HG03439 (cell line): ENCODE data around the gene LGR4.
"Not testable (repeated sequence)": the region's sequence is repeated elsewhere in the genome, so short reads cannot be mapped to it uniquely, and the experiment has no call there.

ENCODE experiments used
- ATAC-seq: cut with Tn5 transposase; IDR thresholded peaks from one replicate; pipeline ENCODE4 v1.9.1; 2021; ENCODE audit warnings: mild to moderate bottlenecking, moderate library complexity; ENCODE audit not compliant: unreplicated experiment

The LGR4 gene

GRCh38 chr11:27460158-27460978 lies 12.2 kb downstream of the LGR4 start:
- ATAC-seq = no peak

GRCh38 chr11:27459191-27459590 lies 13.4 kb downstream of the LGR4 start:
- ATAC-seq = no peak

GRCh38 chr11:27458182-27458581 lies 14.4 kb downstream of the LGR4 start:
- ATAC-seq = no peak

- no peak for ATAC-seq
Measured at GRCh38 chr11:27456795-27457329, 15.7 kb downstream of the LGR4 start.

- no peak for ATAC-seq
Measured at GRCh38 chr11:27456140-27456794, 16.3 kb downstream of the LGR4 start.

DNA sequence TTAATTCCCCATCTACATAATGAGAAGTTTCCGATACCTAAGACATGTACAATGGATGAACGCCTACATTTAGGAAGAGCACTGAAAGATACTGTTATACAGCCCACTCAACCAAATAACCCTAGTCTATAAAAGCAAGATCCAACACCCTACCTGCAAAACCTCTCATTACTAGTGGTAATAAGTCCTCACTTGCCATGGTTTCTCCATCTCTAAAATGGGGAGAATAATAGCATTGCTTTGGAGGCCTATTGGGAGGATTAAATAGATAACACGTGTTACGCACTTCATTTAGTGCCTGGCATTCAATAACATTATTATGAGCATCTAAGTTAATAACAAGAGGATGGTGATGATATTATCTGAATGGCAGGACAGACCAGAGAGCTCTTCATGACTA lies 16.9 kb downstream of the LGR4 start:
- no peak for ATAC-seq

DNA sequence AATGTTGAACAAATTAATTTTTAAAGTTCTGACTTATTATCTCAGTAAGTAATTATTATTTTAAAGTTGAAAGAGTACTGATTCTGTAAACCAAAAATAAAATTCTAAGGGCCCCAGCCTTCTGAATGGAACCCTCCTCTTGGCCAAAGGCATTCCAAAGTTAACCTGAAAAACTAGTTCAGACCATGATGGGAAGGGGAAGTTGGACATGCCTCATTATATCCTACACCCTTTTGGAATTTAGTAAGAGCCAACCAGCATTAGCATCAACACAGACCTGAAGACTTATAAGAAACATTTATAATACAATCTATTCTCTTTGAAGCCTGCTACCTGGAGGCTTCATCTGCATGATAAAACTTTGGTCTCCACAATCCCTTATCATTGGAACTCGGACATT lies 18.9 kb downstream of the LGR4 start:
- no peak for ATAC-seq

GRCh38 chr11:27452147-27452546 lies 20.4 kb downstream of the LGR4 start:
- ATAC-seq = no peak

- no peak for ATAC-seq
Measured at GRCh38 chr11:27451244-27451965, 21.2 kb downstream of the LGR4 start.

- not testable (repeated sequence) for ATAC-seq
Measured at GRCh38 chr11:27448184-27448540, 24.4 kb downstream of the LGR4 start.

DNA sequence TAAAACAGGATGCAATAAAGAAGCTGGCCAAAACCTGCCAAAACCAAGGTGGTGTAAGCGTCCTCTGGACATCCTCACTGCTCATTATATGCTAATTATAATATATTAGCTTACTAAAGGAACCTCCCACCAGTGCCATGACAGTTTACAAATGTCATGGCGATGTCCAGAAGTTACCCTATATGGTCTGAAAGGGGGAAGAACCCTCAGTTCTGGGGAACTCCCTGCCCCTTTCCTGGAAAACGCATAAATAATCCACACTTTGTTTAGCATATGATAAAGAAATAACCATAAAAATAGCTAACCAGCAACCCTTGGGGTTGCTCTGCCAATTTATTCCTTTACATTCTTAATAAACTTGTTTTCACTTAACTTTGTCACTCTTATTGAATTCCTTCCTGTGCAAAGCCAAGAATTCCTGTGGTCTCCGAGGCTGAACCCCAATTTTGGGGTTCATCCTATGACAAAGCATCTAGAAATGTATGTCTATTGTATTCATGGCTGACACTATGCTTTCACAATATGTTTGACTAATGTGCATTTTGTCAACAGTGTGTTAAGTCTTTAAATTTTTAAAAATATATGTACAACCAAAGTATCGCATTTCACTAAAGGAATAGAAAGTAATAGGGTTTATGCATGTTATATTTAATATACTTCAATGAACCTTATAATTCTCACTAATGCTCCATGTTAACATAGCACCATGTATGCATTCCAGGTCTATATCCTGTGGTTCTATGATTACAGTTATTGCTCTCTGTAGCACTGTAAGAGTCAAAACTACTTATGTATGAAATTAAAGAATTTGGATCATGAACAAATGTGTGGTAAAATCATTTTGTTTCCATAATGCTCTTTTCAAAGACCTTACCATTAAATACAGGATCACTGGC lies 25.1 kb downstream of the LGR4 start:
- no peak for ATAC-seq

DNA sequence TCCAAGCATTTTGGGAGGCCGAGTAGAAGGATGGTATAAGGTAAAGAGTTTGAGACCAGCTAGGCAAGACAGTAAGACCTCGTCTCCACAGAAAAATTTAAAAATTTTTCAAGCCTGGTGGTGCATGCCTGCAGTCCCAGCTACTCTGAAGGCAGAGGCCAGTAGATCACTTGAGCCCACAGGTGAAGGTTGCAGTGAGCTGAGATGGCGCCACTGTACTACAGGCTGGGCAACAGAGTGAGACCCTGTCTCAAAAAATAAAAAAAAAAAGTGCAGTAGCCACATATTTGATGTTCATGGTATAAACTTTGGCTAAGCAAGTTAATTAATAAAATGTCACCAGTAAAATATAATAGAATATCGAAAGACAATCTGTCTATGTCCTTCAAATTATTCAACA lies 27.0 kb downstream of the LGR4 start:
- no peak for ATAC-seq

DNA sequence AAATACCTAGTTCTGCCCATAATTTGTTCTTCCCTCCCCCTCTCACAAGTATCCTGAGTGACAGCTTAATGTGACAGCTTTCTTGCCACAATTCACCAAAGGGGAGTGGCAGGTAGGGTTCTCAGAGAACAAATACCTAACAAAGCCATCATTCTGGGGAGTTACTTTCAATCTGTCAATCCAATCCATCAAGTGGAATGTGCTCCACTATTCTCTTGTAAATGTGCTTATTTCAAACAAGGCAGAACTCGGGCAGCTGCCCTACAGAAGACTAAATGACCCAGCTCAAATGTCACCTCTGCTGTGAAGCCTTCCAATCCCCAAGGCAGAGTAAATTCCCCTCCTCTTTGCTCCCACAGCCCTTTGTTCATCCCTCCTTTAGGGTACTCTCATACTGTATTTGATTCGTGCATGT lies 27.8 kb downstream of the LGR4 start:
- no peak for ATAC-seq

DNA sequence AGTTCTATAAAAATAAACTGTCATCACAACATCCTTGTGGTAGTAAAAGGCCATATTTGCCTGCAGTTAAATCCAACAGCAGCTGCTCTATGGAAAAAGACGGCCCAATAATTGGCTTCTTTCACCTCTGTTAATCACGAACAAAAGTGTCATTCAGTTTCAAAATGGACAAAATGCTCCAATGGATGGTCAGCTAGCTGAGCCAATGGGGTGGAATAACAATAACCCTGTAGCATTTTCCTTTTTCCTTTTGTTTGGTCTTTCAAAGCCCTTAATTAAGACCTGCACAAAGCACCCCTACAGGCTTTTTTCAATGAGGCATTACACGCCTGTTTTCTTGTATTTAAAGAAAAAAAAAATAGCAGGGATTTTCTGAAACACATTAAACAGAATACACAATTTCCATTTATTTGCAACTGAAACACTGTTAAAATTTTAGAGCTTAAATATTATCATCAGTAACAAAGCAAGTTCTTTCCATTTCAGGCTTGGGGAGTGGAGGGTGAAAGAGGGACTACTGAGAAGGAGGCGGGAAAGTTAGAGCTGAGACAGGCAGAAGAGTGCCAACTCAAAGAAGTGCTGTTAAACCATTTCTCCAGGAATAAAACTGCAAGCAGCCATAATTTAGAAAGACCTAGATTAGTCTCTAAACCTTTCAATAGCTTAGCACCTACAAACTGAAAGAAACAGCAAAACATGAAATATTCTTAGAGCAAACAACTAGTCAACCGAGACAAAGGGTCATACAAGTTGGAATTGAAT lies 28.7 kb downstream of the LGR4 start:
- ATAC-seq = no peak

- ATAC-seq = no peak
Measured at GRCh38 chr11:27443227-27443626, 29.4 kb downstream of the LGR4 start.

- no peak for ATAC-seq
Measured at GRCh38 chr11:27440090-27440489, 32.5 kb downstream of the LGR4 start.

DNA sequence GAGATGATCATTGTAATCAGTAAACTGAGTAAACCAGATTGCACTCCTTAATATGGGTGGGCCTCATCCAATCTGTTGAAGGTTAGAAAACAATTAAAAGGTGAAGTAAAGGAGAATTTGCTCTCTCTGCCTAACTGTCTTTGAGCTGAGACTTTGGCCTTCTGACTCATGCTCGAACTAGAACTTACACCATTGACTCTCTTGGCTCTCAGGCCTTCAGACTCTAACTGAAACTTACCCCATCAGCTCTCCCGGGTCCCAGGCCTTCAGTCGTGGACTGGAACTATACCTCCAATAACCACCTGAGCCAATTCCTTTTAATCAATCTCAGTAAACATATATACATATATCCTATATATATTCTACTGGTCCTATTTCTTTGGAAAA lies 34.0 kb downstream of the LGR4 start:
- no peak for ATAC-seq

GRCh38 chr11:27437829-27438594 lies 34.6 kb downstream of the LGR4 start:
- no peak for ATAC-seq

DNA sequence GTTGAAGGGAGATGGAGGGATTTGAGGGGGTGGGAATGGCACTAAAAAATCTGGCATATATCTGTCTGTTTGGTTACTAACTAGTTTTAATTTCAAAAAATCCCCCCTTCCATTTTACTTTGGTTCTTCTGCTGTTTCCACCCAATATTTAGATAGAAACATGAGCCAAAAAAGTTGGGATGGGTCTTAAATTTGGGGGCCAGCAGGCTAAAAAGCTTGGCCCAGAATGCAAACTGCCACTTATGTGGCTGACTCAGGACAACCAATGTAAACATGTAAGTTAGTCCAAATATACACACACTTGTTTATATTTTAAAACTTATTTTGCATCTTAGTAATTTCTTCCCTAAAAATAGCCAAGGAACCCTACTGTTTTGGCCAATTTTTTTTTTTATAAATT lies 35.7 kb downstream of the LGR4 start:
- no peak for ATAC-seq
